ENCODE data around the gene OBSCN. TPM values are rescaled to one million over a fixed set of nuclear protein-coding genes. Genes with fewer than 3 reads are reported as not detected.

The OBSCN gene
- total RNA-seq, 1 donor from 2014 or later: 316 TPM

GRCh38 chr1:228315484-228315944 lies 107.7 kb downstream of the OBSCN start:
- TF ChIP-seq CTCF (IDR thresholded peaks at IDR 0.05; ENCODE audit: borderline replicate concordance): no peak
- peak overlapping the region; percentile 62 for H3K27ac ChIP-seq (replicated peaks)
- H3K9me3 ChIP-seq (replicated peaks): peaks cover 7% of the 10 kb centered on the region
- intact Hi-C loops (cut with micrococcal nuclease): no loop called here
- no peak overlapping the region for H3K4me3 ChIP-seq
- H3K36me3 ChIP-seq: peaks cover 78% of the 10 kb centered on the region
- H3K4me1 ChIP-seq: peaks cover 22% of the 10 kb centered on the region
- H3K27me3 ChIP-seq (ENCODE audit: low read depth): no peaks in the 10 kb centered on the region
- DNase-seq: no peak

GRCh38 chr1:228315945-228316588 lies 108.2 kb downstream of the OBSCN start:
- Histone ChIP-seq H3K36me3 (peaks cover 78% of the 10 kb centered on the region), H3K4me3 (no peak overlapping the region), H3K9me3 (replicated peaks) (peaks cover 7% of the 10 kb centered on the region), H3K27me3 (ENCODE audit: low read depth) (no peaks in the 10 kb centered on the region), H3K4me1 (peaks cover 22% of the 10 kb centered on the region), H3K27ac (replicated peaks) (peak overlapping the region; percentile 62)
- no peak for DNase-seq
- intact Hi-C loops (cut with micrococcal nuclease): no loop called here
- no peak for TF ChIP-seq CTCF (IDR thresholded peaks at IDR 0.05; ENCODE audit: borderline replicate concordance)

- no peak for TF ChIP-seq CTCF (IDR thresholded peaks at IDR 0.05; ENCODE audit: borderline replicate concordance)
- Histone ChIP-seq H3K4me1 (peaks cover 22% of the 10 kb centered on the region), H3K27ac (replicated peaks) (no peak overlapping the region), H3K9me3 (replicated peaks) (peaks cover 7% of the 10 kb centered on the region), H3K4me3 (no peak overlapping the region), H3K27me3 (ENCODE audit: low read depth) (no peaks in the 10 kb centered on the region), H3K36me3 (peaks cover 78% of the 10 kb centered on the region)
- intact Hi-C loops (cut with micrococcal nuclease): no loop called here
- DNase-seq: no peak
Observed at GRCh38 chr1:228316589-228317387, 108.9 kb downstream of the OBSCN start.

- Histone ChIP-seq H3K27me3 (ENCODE audit: low read depth) (no peaks in the 10 kb centered on the region), H3K9me3 (replicated peaks) (peaks cover 4% of the 10 kb centered on the region), H3K36me3 (peaks cover 78% of the 10 kb centered on the region), H3K4me3 (no peak overlapping the region), H3K4me1 (peaks cover 22% of the 10 kb centered on the region), H3K27ac (replicated peaks) (no peak overlapping the region)
- no peak for DNase-seq
- TF ChIP-seq CTCF (IDR thresholded peaks at IDR 0.05; ENCODE audit: borderline replicate concordance): no peak
- intact Hi-C loops (cut with micrococcal nuclease): no loop called here
Observed at GRCh38 chr1:228317411-228317828, 109.6 kb downstream of the OBSCN start.

- peaks cover 16% of the 10 kb centered on the region for H3K4me1 ChIP-seq
- TF ChIP-seq CTCF (IDR thresholded peaks at IDR 0.05; ENCODE audit: borderline replicate concordance): no peak
- intact Hi-C loops (cut with micrococcal nuclease): no loop called here
- H3K9me3 ChIP-seq (replicated peaks): no peaks in the 10 kb centered on the region
- no peaks in the 10 kb centered on the region for H3K27me3 ChIP-seq (ENCODE audit: low read depth)
- no peak for DNase-seq
- no peak overlapping the region for H3K27ac ChIP-seq (replicated peaks)
- H3K36me3 ChIP-seq: peaks cover 79% of the 10 kb centered on the region
- H3K4me3 ChIP-seq: no peak overlapping the region
Observed at GRCh38 chr1:228317891-228318810, 110.3 kb downstream of the OBSCN start.

All from left ventricle myocardium inferior (tissue), 1 donor.